HepG2 (cell line): ENCODE measurements around the gene ZDHHC14. TPM values are rescaled to one million over a fixed set of nuclear protein-coding genes. Genes with fewer than 3 reads are reported as not detected.

ENCODE experiments used
- ATAC-seq: fragments of 200-7000 bp; cut with Tn5 transposase; 3 replicates; pipeline ENCODE4 v1.9.1; 2020; ENCODE audit warnings: mild to moderate bottlenecking, moderate library complexity
- BruUV-seq: library from RNA; stranded (reverse); fragments of 400-500 nt; replicated peaks from 2 replicates; lab custom pipeline; 2021; lab: Mats Ljungman, UMichigan
- CTCF ChIA-PET: fragments of 300-600 bp; formaldehyde crosslinking; extraction: SDS; loops from one replicate; lab custom pipeline; 2021; ENCODE audit warnings: low total read pairs, inconsistent platforms, low intra/inter-chr PET ratio; lab: Yijun Ruan, JAX
- POLR2A ChIA-PET: fragments of 350-600 bp; sonication (Branson Sonifier 250); formaldehyde crosslinking; loops from one replicate; lab custom pipeline; 2020; ENCODE audit warnings: antibody characterized with exemption, inconsistent platforms; lab: Yijun Ruan, JAX
- DNase-seq: peaks from one replicate; pipeline ENCODE4 v3.0.0-alpha.2; 2015; ENCODE audit warnings: low spot score
- FAIRE-seq: peaks from 3 replicates; lab custom pipeline; 2011; peaks lifted over from hg19 to GRCh38; lab: Jason Lieb, UNC
- H2AFZ ChIP-seq: one replicate; pipeline ENCODE4 v1.6.1; 2011; ENCODE audit warnings: low read length, inconsistent platforms
- H3K27ac ChIP-seq: fragments of 300-600 bp; 3 replicates; pipeline ENCODE4 v1.8.0; 2011; ENCODE audit warnings: mixed run types, mild to moderate bottlenecking, mixed read lengths, low read length, inconsistent platforms; ENCODE audit not compliant: insufficient read depth; ENCODE audit errors: extremely low read length
- H3K27me3 ChIP-seq, 2 experiments: fragments of 200-600 bp in 1 of 2; 2 replicates in 1 of 2; 3 replicates in 1 of 2; pipeline versions ENCODE4 v1.6.0 to v1.8.0; 2011; ENCODE audit warnings: low read length in 2 of 2, mild to moderate bottlenecking in 2 of 2, moderate library complexity in 2 of 2, inconsistent platforms in 1 of 2; ENCODE audit not compliant: insufficient read depth in 2 of 2, control insufficient read depth in 1 of 2
- H3K36me3 ChIP-seq, 2 experiments: fragments of 200-600 bp in 1 of 2; replicated peaks in 1 of 2; 2 replicates in 1 of 2; 3 replicates in 1 of 2; pipeline versions ENCODE4 v1.5.1 to v1.8.0; 2011; ENCODE audit warnings: low read length in 2 of 2, inconsistent platforms in 1 of 2; ENCODE audit not compliant: insufficient read depth in 2 of 2, control insufficient read depth in 1 of 2
- H3K4me1 ChIP-seq: 2 replicates; pipeline ENCODE4 v1.5.1; 2012; ENCODE audit warnings: low read length, inconsistent platforms; ENCODE audit not compliant: insufficient read depth
- H3K4me2 ChIP-seq: 2 replicates; pipeline ENCODE4 v1.6.0; 2011; ENCODE audit warnings: low read depth, low read length, inconsistent platforms
- H3K4me3 ChIP-seq, 3 experiments: fragments of 200-600 bp in 1 of 3; sonication (generic), shearing (Covaris generic) in 1 of 3; replicated peaks in 1 of 3; 2 replicates each; pipeline ENCODE4 v1.5.1; 2011 to 2016; ENCODE audit warnings: low read length in 3 of 3, inconsistent platforms in 2 of 3, low read depth in 2 of 3, mild to moderate bottlenecking in 2 of 3, control low read depth in 1 of 3, mixed read lengths in 1 of 3; ENCODE audit not compliant: insufficient read depth in 1 of 3
- H3K79me2 ChIP-seq: one replicate; pipeline ENCODE4 v1.6.1; 2011; ENCODE audit warnings: low read length, inconsistent platforms; ENCODE audit not compliant: insufficient read depth
- H3K9ac ChIP-seq: 2 replicates; pipeline ENCODE4 v1.6.0; 2011; ENCODE audit warnings: mild to moderate bottlenecking, low read depth, low read length, inconsistent platforms; ENCODE audit not compliant: insufficient read depth
- H3K9me3 ChIP-seq: 2 replicates; pipeline ENCODE4 v1.5.1; 2012; ENCODE audit warnings: mild to moderate bottlenecking, low read length
- H4K20me1 ChIP-seq: 2 replicates; pipeline ENCODE4 v1.6.0; 2011; ENCODE audit warnings: inconsistent platforms, mild to moderate bottlenecking, low read length, moderate library complexity; ENCODE audit not compliant: insufficient read depth
- ATRX ChIP-seq: sonication (generic); formaldehyde crosslinking; IDR thresholded peaks from 2 replicates; pipeline ENCODE4 v1.4.0; 2020; ENCODE audit warnings: missing genetic modification reagents, borderline replicate concordance
- CBX1 ChIP-seq: IDR thresholded peaks from one replicate; pipeline ENCODE4 v1.6.1; 2016; ENCODE audit warnings: antibody characterized with exemption, low read depth
- HMG20A ChIP-seq: IDR thresholded peaks from 2 replicates; pipeline ENCODE4 v1.6.1; 2016; ENCODE audit warnings: borderline replicate concordance
- KLF12 ChIP-seq: sonication (generic); formaldehyde crosslinking; IDR thresholded peaks from 2 replicates; pipeline ENCODE4 v1.4.0; 2020; ENCODE audit warnings: missing genetic modification reagents, borderline replicate concordance
- SMARCE1 ChIP-seq: fragments of 450-650 bp; IDR thresholded peaks from 2 replicates; pipeline ENCODE4 v1.6.1; 2017; ENCODE audit warnings: borderline replicate concordance
- TAF15 ChIP-seq: fragments of 200-400 bp; formaldehyde crosslinking; IDR thresholded peaks from one replicate; pipeline ENCODE4 v1.6.1; 2018; ENCODE audit warnings: mild to moderate bottlenecking, low read depth, low read length; ENCODE audit not compliant: poor library complexity, severe bottlenecking
- TSC22D2 ChIP-seq: sonication (generic); formaldehyde crosslinking; IDR thresholded peaks from 2 replicates; pipeline ENCODE4 v1.5.1; 2020; ENCODE audit warnings: missing genetic modification reagents, mild to moderate bottlenecking, borderline replicate concordance
- ZMYM2 ChIP-seq: sonication (generic); formaldehyde crosslinking; IDR thresholded peaks from 2 replicates; pipeline ENCODE4 v1.8.0; 2022; ENCODE audit warnings: mild to moderate bottlenecking, missing genetic modification reagents
- ZNF563 ChIP-seq: sonication (generic); formaldehyde crosslinking; IDR thresholded peaks from 2 replicates; pipeline ENCODE4 v1.8.0; 2022; ENCODE audit warnings: mild to moderate bottlenecking, moderate library complexity, missing genetic modification reagents
- WGBS: methylation state at CpG from one replicate; pipeline ENCODE4 v1.1.6; 2017; ENCODE audit warnings: low lambda C conversion rate; 5-methylcytosine and 5-hydroxymethylcytosine counted together
- in situ Hi-C: cut with HindIII; loops from 2 replicates; pipeline ENCODE4 v1.10.0; 2017; ENCODE audit warnings: low pct_unique_long_range_greater_than_20kb; ENCODE audit not compliant: extremely low pct_ligation_motif_present
- intact Hi-C: fragments of 100-400 bp; cut with micrococcal nuclease; formaldehyde crosslinking; loops from one replicate; pipeline ENCODE4 v1.10.0; 2022; ENCODE audit not compliant: unreplicated experiment
- polyA plus RNA-seq, 8 experiments: library from polyadenylated mRNA; depleted of rRNA in 3 of 8; stranded (reverse) in 7 of 8; unstranded in 1 of 8; fragments of >200 nt; fragmentation: Illumina TruSeq in 4 of 8; extraction: Trizol in 4 of 8; gene quantifications; 2 replicates each; pipeline versions ENCODE4 v1.2.1 to v1.2.3, GENCODE V29; 2011 to 2016; ENCODE audit warnings: low read depth in 4 of 8, missing spikeins in 1 of 8, mixed read lengths in 1 of 8; ENCODE audit not compliant: insufficient read depth in 1 of 8
- total RNA-seq, 5 experiments: library from RNA; depleted of rRNA; stranded (reverse); fragments of >200 nt; fragmentation: Illumina TruSeq; extraction: Trizol; gene quantifications; 2 replicates each; pipeline ENCODE4 v1.2.3, GENCODE V29; 2016; ENCODE audit warnings: low read depth in 1 of 5
- TF ChIP-seq, protein P1 (sequence below): sonication (generic); formaldehyde crosslinking; conservative IDR thresholded peaks from 2 replicates; pipeline ENCODE4 v1.8.0; 2022; ENCODE audit warnings: mild to moderate bottlenecking, moderate library complexity, missing genetic modification reagents

ZDHHC14 gene
- total and polyA plus RNA-seq, 2 of the 13 experiments (the other 11 are each of a cell fraction or from before 2014, with no cell fraction given), result 3.7 to 9.5 TPM

DNA sequence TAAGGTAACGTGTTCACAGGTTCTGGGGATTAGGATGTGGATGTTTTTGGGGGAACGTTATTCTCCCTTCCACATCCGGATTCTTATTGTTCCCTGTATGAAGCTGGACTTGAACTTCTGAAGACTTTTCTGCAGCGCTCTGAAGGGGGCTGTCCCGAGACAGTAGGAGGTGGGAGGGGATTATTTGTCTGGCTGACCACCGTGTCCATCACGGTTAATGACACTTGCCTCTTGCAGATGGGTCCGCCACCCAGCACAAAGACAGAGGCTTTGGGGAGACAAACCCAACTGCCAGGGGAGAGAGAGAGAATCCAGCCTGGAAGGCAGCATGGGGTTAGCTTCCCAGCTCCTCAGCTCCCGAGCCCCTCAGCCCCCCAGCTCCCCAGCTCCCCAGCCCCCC lies 16.7 kb downstream of the ZDHHC14 start:
- H2AFZ ChIP-seq, result no peak overlapping the region
- no peaks in the 10 kb centered on the region for H3K27me3 ChIP-seq
- H3K9me3 ChIP-seq, result no peaks in the 10 kb centered on the region
- no peaks in the 10 kb centered on the region for H3K36me3 ChIP-seq
- FAIRE-seq (no peak), DNase-seq (no peak), ATAC-seq (no peak)
- no peak for TF ChIP-seq ZMYM2
- TF ChIP-seq TAF15, result no peak
- TF ChIP-seq CBX1, result no peak
- no peak for TF ChIP-seq ATRX (CRISPR knock-in tag)
- no peak for TF ChIP-seq TSC22D2 (CRISPR knock-in tag)
- TF ChIP-seq ZNF563 (CRISPR knock-in tag), result no peak
- TF ChIP-seq SMARCE1, result no peak
- no peak for TF ChIP-seq HMG20A (CRISPR knock-in tag)
- TF ChIP-seq, protein P1, sequence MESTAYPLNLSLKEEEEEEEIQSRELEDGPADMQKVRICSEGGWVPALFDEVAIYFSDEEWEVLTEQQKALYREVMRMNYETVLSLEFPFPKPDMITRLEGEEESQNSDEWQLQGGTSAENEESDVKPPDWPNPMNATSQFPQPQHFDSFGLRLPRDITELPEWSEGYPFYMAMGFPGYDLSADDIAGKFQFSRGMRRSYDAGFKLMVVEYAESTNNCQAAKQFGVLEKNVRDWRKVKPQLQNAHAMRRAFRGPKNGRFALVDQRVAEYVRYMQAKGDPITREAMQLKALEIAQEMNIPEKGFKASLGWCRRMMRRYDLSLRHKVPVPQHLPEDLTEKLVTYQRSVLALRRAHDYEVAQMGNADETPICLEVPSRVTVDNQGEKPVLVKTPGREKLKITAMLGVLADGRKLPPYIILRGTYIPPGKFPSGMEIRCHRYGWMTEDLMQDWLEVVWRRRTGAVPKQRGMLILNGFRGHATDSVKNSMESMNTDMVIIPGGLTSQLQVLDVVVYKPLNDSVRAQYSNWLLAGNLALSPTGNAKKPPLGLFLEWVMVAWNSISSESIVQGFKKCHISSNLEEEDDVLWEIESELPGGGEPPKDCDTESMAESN (CRISPR knock-in tag), result no peak
- no peak for TF ChIP-seq KLF12 (CRISPR knock-in tag)
- 94% methylated on average over 8 of the region's 9 CpGs for WGBS
- no peak overlapping the region for H3K27ac ChIP-seq
- BruUV-seq, result no TSS peak
- ChIA-PET CTCF (no interaction called here), POLR2A (no interaction called here)
- no peak overlapping the region for H3K4me2 ChIP-seq
- in situ Hi-C loops, result no loop called here
- H3K9ac ChIP-seq, result no peak overlapping the region
- intact Hi-C loops, result no loop called here
- H4K20me1 ChIP-seq, result no peaks in the 10 kb centered on the region
- no peaks in the 10 kb centered on the region for H3K4me1 ChIP-seq
- no peak overlapping the region for H3K4me3 ChIP-seq
- H3K79me2 ChIP-seq, result no peaks in the 10 kb centered on the region
